ENCODE results near the gene NKX3-2. TPM values are rescaled to one million over a fixed set of nuclear protein-coding genes. Genes with fewer than 3 reads are reported as not detected.

The NKX3-2 gene
- total and polyA plus RNA-seq, 2 of the 8 experiments (the other 6 are each of a cell fraction or from before 2014, with no cell fraction given): 0.13 TPM; not detected in 1

GRCh38 chr4:13530823-13531624, 13.3 kb downstream of the NKX3-2 start (continued):
- no peak for TF ChIP-seq KDM5A (IDR thresholded peaks at IDR 0.05; ENCODE audit: low read length)
- TF ChIP-seq CHD1 (IDR thresholded peaks at IDR 0.05; ENCODE audit: low read depth, low read length): no peak
- no peak for TF ChIP-seq MAFK (IDR thresholded peaks at IDR 0.05; ENCODE audit: low read depth, low read length)
- no peak for TF ChIP-seq EGR1 (IDR thresholded peaks at IDR 0.05; ENCODE audit: borderline replicate concordance, low read depth, low read length)
- TF ChIP-seq MAX (IDR thresholded peaks at IDR 0.05): peak; percentile 63
- TF ChIP-seq TBP (IDR thresholded peaks at IDR 0.05; ENCODE audit: low read depth, low read length): 0 out of 2 replicates have a peak, but pooled peaks have one; percentile 28
- TF ChIP-seq KDM4A (IDR thresholded peaks at IDR 0.05; ENCODE audit: low read depth, low read length, severe bottlenecking): no peak
- TF ChIP-seq CREB1 (IDR thresholded peaks at IDR 0.05): no peak

Data from H1 (cell line).